T-helper 9 cell (primary cell): Measurements from ENCODE around the gene CLEC4M.
"Not testable (repeated sequence)": the region's sequence is repeated elsewhere in the genome, so short reads cannot be mapped to it uniquely, and the experiment has no call there.

Experiments used
- DNase-seq: peaks from one replicate; pipeline ENCODE4 v3.0.0-alpha.2; 2020

The CLEC4M gene

DNA sequence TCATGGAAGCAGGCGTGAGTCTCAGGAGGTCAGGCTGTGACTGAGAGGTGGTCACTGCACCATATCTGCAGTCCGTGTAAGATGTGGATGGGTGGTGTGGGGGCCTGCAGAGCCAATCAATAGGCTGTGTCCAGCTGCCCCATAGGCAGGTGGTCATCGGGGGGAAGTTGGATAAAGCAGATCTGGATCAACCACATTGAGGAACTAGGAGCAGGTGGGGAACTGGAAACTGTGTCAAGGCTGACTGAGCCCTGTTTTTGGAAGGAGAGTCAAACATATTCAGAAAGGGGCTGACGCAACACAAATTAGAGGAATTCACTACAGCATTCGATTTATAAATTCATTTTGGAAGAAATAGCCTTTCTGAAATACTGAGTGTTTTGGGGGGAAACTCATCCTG lies 15.0 kb downstream of the CLEC4M start:
- no peak for DNase-seq

DNA sequence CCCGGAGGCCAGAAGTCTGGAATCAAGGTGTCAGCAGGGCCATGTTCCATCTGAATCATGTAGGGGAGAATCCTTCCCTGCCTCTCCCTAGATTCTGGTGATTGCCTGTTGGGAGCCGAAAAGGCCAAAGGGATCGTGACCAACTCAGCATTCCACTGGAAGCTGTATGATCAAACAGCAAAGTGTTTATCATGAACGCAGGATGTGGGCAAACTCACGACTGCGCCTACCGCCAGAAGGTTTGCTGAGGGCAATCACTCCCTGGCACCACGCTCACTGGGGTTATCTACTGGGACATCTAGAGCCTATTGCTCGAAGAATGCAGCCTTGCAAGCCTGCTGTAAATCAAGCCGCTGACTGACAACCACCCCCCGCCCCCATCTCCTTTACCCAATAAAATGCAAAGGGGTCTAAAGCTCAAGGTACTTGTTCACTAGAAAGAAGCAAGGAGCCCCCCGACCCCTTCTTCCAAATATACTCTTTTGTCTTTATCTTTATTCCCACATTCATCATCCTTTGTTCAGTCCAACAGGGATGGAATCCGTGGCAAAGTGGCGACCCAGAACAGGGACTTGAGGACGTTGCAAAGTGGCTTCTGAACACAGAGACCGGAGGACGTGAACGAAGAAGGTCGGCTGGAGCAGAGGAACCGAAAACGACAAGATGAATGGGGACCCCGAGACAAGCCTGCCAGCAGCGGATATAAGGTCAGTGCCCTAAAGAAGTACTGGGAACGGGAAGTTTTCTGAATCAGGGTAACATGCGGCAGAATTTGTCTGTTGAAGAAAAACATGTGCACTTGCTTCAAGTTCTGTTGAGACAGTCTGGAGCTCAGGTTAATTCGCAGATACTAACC lies 16.8 kb downstream of the CLEC4M start:
- no peak for DNase-seq

DNA sequence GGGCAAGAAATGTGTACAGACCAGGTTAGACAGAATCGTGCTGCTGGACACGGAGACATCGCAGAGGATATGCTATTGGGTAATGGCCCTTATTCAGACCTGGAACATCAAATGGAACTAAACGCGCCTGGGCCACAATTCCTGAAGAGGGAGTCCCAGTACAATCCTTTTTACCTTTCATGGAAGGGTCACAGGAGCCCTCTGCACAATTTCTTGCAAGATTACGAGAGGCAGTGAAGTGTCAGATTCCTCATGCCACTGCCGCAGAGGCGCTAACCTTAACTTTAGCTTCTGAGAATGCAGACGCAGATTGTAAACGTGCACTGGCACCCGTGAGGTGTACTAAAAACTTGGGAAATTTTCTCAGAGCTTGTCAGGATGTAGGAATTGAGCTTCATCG lies 18.1 kb downstream of the CLEC4M start:
- DNase-seq, result no peak

DNA sequence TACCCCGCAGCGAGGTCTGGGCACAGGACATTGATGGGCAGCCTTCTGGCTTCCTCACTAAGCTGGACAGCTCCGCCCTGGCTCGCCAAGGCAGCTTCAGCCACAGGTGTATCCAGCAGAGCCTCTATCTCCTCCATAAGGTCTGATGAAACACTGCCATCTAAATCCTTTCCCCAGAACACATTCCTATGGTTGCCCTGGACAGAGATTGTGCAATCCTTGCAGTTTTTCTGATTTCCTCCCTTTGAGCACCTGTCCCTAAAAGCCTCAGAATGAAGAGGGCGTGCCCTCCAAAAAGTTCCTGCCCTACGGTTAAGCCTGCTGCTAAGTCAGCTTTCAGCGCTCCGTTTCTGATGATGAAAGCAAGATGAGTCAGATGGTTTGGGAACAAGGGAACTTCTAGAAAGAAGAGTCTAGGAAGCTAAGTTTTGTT lies 21.0 kb downstream of the CLEC4M start:
- DNase-seq, result no peak

DNA sequence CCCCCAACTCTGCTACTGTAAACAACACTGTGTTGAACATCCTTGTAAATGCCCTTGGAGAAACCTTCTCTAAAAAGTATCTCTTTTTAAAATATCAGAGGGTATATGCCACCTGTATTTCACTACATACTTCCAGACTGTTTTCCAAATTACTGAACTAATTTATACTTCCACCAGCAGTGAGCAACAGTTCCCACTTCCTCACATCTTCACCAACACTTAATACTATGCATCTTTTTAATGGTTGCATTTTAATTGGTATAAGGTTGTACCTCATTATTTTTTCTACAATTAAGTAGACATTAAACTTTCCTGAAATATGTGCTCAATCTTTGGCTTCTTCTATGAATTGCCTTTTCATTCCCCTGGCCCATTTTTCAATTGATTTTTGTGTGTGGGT lies 21.8 kb downstream of the CLEC4M start:
- DNase-seq, result no peak

DNA sequence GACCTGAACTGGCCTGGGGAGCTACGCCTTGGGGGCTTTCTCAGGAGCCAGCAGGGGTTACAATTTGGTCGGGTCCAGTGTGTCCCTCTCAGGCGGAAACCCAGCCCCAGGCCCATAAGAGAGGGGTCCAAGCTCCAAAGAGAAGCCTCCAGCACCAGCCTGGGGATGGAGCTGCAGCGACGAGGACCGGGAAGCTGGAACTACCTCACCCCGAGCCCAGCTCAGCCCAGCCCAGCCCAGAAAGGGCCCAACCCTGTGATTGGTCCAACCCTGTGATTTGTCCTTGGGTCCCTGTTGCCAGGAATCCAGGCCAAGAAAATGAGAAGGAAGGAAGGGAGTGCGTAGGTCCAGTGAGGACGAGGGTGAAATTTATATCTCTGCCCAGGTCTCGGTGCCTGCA lies 24.1 kb downstream of the CLEC4M start:
- no peak for DNase-seq

DNA sequence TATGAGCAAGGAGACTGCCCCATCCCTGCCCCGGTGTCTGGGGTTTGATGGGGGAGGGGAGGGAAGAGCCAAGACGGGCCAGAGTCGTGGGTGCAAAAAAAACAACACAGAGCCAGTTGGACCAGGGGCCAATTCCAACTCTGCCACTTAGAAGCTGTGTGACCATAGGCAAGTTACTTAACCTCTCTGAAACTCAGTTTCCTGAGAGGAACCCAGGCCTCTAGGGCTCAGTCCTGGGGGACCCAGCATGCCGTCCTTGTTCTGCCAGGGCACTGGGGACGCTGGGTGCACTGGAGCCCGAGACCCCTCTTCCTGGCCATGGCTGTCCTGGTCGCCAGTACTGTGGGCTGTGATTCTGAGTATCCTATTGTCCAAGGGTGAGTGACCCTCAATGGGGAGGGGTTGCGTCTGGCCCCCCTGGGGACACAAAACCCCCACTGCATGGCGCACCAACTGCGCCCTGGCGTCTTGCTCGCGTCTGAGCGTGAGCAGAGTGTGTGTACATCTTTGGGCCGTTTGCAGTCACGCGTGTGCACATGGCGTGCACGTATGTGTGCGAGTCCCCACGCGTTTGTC lies 24.6 kb downstream of the CLEC4M start:
- DNase-seq, result no peak

DNA sequence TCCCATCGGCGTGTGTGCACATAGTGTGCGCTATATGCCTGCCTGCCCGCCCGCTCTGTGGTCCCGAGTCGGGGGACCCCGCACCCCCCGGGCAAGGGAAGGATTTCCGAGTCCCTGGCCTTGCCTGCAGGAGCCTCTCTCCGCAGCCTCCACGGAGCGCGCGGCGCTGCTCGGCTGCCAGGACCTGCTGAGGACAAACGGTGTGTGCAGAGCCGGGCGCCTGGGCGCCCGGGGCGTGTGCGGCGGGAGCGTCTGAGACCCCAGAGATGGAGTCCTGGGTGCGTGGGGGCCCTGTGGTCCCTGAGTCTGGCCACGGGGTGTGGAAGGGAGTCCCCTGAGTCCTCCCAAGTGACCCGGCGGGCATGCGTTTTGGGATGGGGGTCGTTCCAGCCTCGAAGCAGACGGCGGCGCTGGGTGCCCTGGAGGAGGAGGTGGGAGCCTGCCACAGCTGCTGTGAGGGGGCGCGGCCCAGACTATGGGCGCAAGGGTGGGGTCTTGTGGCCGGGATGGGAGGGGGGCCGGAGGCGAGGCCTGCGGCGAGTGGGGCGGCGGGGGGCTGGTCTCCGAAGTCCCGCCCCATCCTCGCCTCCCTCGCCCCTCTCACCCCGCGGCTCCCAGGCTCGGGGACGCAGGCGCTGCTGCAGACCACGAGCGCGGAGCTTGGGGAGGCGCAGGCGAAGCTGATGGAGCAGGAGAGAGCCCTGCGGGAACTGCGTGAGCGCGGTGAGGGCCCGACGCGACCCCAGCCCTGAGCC lies 25.3 kb downstream of the CLEC4M start:
- no peak for DNase-seq

DNA sequence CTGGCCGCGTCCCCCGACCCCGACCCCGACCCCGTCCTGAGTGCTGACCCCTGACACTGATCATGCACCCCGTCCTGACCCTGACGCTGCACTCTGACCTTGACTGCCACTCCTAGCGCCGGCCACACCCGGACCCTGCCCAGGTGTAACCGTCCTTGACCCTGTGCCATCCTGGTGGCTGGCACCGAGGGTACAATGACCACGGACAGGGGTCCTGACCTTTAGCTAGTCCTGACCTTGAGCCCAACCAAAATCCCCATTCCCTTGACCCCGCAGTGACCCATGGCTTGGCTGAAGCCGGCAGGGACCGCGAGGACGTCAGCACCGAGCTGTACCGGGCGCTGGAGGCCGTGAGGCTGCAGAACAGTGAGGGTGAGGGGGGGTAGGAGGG lies 25.9 kb downstream of the CLEC4M start:
- no peak for DNase-seq

DNA sequence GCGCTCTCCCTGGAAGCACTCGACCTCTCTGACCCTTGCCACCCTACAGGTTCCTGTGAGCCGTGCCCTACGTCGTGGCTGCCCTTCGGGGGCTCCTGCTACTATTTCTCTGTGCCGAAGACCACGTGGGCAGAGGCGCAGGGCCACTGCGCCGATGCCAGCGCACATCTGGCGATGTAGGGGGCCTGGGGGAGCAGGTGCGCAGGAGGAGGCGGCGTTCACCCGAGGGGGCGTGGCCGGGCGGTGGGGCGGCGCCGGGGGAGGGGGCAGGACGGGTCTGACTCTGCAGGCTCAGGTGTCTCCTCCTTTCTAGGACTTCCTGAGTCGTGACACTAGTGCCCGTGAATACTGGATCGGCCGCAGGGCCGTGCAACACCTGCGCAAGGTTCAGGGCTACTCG lies 26.4 kb downstream of the CLEC4M start:
- peak; percentile 23 for DNase-seq

DNA sequence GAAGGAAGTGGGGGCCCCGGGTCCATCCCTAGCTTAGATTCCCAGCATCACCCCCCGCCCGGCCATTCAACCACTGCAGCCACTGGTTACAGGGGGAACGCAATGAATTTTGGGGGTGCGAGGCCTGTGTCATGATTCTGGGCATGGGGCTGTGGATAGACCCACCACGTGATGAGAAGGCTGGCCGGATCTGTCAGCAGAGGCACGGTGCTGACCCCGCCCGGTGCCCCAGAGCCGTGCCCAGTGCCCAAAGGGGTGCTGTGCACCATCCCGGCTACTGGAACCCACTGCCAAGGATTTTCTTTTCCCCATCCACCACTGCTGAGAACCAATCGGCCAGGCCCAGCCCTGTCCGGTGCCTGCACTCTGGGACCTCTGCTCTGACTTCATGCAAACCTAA lies 27.4 kb downstream of the CLEC4M start:
- no peak for DNase-seq

DNA sequence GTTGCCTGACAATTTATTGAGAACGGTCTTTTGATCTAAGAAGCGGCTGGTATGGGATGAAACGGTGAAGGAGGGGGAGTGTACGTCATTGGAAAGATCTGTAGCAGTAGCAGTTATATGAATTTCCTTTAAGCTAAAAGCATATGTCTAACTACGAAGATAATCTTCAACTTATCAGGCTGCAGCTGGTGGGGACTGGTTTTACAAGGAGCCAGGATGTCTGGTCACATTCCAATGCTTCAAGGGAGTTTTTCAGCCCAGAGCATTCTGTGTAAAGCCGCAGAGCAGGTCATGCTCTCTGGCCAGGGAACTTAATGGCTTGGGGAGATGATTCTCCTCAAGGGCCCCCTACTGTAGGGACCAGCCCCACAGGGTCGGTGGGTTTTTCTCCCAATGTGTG lies 29.2 kb downstream of the CLEC4M start:
- no peak for DNase-seq

DNA sequence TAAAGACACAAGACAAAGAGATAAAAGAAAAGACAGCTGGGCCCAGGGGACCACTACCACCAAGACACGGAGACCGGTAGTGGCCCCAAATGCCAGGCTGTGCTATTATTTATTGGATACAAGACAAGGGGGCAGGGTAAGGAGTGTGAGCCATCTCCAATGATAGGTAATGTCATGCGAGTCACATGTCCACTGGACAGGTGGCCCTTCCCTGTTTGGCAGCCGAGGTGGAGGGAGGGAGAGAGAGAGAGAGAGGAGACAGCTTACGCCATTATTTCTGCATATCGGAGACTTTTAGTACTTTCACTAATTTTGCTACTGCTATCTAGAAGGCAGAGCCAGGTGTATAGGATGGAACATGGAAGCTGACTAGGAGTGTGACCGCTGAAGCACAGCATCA lies 29.7 kb downstream of the CLEC4M start:
- DNase-seq, result not testable (repeated sequence)

DNA sequence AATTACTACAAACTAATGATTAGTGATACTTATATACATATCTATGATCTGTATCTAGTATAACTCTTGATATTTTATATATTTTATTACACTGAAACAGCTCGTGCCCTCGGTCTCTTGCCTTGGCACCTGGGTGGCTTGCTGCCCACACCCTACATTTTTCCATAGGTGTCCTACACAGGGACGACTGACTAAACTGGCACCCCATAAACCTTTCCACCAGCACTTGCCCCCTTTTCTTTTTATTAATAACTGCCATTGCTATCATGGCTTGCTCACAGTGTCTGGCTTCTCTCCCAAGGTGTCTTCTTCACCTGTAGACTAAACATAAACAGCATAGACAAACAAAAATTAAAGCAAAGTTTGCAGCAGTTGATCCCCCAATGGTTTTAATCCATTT lies 30.4 kb downstream of the CLEC4M start:
- no peak for DNase-seq

DNA sequence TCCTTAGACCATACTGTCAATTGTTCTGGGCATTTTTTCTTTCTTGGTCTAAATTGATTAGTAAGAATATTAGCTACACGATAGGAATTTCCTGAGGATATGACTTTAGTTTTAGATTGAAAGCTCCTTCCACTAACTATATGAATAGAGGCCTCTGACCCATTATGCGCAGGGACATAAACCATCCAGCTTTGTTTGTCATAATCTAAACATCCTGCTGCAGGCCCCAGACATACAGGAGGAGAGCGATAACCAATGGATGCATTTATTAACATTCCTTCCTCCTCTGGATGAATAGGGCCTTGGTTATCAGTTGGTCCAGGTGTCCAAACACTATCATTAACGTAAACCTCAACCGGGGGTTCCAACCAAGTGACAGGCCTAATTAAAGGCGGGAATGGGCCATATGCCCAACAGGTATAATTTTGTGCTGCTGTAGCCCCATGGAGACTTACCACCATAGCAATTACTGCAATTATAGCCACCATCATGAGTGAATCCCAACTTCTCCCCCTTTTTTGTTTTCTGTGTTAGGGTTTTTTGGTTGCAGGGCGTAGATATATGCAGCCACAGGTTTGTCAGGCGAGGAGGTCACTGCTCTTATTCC lies 32.6 kb downstream of the CLEC4M start:
- DNase-seq, result no peak

DNA sequence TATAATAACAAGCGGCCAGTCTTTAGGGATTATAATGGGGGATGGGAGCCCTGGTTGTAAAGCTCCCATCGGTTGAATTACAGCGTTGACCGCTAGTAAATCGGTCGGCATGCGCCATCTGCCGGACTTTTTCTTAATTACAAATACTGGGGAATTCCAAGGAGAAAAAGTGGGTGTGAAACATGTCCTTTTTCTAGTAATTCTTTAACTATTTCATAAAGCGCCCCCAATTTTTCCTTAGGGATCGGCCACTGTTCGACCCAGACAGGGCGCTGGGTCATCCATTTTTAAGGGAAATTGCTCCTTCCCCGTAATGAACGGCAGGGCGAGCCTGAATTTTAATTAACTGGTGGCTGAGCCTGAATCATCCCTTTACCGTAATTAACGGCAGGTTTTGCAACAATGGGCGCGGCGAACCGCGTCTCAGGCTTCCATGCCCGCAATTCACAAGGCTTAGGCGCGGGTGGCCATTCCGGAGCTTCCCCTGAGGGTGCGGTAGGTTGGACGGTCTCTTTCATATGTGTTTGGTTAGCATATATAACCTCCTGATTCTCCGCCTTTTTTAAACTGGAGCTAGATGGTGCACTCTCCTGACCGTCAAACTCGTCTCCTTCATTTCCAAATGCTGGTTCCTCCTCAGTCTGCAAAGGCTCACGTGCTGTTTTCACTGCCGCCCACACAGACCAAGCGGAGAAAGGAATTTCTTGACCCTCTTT lies 36.8 kb downstream of the CLEC4M start:
- DNase-seq, result peak; percentile 50

DNA sequence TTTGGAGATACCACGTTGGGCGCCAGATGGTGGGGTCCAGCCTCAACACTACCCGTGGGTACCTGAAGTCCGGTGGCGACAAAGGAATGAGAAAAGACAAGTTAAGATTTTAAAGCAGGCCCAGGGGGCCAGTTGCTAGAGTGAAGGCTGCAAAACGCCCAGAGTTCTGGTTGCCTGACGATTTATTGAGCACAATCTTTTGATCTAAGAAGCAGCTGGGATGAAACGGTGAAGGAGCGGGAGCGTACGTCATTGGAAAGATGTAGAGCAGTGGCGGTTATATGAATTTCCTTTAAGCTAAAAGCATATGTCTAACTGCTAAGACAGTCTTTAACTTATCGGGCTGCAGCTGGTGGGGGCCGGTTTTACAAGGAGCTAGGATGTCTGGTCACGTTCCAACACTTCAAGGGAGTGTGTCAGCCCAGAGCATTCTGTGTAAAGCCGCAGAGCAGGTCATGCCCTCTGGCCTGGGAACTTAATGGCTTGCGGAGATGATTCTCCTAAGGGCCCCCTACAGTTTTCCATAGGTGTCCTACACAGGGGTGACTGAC lies 38.1 kb downstream of the CLEC4M start:
- no peak for DNase-seq

DNA sequence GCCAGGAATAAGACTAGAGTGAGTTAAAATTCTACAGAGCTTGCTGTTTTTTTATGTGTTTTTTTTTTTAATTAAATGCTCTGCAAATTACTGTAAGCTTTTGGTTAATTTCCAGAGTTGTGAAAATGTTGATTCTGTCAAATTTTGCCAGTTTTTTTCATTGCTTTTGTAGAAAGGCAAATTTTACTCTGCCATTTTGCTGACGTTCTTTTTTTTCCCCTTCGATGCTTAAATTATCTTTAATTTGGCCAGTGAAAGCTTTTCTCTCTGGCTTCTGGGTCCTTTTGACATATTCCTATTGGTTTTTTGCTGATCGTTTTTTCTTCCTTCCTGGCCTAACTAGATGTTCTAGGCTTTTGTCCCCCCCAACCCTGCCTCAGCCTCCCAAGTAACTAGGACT lies 43.2 kb downstream of the CLEC4M start:
- no peak for DNase-seq

DNA sequence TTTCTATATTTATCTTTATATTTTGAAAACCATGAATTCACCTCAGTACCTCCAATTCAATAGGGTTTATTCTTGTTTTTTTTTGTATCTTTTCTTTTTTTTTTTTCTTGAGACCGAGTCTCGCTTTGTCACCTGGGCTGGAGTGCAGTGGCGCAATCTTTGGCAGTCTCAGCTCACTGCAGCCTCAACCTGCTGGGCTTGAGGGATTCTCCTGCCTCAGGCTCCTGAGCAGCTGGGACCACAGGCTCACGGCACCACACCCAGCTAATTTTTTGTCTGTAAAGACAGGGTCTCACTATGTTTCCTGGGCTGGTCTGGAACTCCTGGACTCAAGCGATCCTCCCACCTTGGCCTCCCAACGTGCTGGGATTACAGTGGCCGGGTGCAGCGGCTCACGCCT lies 43.8 kb downstream of the CLEC4M start:
- no peak for DNase-seq

DNA sequence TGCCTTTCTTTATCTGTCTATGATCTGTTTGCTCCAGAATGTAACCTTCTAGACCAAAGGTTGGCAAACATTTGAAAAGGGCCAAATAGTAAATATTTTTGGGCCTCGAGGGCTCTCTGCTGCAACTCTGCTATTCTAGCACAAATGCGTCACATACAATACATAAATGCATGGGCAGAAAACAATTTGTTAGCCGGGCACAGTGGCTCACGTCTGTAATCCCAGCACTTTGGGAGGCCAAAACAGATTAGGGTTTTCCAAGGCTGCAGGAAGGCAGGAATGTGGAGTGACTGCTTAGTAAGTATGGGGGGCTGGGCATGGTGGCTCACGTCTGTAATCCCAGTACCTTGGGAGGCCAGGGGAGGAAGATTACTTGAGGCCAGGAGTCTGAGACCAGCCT lies 45.1 kb downstream of the CLEC4M start:
- DNase-seq, result no peak

DNA sequence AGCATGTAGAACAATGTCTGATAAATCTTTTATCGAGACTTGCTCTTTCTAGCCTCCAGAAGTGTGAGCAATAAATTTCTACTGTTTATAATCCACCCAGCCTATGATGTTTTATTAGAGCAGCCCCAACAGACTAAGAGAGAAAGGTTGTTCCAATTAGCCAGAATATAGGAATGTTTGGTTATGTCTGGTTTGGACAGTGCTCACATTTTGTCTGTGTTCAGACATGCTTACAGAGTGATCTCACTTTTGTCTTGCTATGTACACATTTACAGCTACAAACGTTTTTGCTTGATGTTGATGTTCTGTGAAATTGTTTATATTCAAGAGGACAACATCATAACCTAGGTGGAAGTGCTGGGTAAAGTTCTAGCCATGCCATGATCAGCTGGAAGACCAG lies 48.9 kb downstream of the CLEC4M start:
- no peak for DNase-seq

DNA sequence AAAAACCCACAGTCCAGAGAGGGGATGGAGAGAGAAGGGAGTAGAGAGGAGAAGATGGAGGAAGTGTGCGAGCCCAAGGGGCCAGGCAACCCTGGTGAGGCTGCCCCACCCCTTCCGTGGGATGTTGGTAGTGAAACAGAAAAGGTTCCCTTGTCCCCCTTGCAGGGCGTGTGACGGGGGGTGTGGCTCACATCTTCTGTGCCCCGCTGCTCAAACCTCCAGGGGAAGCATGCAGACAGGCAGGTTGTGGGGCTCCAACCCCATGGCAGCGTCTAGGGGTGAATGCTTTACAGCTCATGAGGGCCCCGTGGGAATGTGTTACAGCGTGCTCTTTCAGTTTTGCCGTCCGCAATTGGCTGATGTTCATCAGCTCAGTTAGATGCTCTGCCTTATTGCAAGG lies 52.3 kb downstream of the CLEC4M start:
- no peak for DNase-seq

DNA sequence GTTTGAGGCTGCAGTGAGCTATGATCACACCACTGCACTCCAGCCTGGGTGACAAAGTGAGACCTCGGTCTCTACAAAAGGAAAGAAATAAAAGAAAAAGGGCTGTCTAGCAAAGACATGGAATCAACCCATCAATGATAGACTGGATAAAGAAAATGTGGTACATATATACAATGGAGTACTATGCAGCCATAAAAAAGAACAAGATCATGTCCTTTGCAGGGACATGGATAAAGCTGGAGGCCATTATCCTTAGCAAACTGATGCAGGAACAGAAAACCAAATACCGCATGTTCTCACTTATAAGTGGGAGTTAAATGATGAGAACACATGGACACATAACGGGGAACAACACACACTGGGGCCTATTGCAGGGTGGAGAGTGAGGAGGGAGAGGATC lies 53.0 kb downstream of the CLEC4M start:
- DNase-seq, result not testable (repeated sequence)
